ENCODE results near the gene BBX.

The BBX gene

GRCh38 chr3:107739227-107739626 lies 216.5 kb downstream of the BBX start:
- FAIRE-seq (no peak), DNase-seq (ENCODE audit: low spot score) (no peak)

DNA sequence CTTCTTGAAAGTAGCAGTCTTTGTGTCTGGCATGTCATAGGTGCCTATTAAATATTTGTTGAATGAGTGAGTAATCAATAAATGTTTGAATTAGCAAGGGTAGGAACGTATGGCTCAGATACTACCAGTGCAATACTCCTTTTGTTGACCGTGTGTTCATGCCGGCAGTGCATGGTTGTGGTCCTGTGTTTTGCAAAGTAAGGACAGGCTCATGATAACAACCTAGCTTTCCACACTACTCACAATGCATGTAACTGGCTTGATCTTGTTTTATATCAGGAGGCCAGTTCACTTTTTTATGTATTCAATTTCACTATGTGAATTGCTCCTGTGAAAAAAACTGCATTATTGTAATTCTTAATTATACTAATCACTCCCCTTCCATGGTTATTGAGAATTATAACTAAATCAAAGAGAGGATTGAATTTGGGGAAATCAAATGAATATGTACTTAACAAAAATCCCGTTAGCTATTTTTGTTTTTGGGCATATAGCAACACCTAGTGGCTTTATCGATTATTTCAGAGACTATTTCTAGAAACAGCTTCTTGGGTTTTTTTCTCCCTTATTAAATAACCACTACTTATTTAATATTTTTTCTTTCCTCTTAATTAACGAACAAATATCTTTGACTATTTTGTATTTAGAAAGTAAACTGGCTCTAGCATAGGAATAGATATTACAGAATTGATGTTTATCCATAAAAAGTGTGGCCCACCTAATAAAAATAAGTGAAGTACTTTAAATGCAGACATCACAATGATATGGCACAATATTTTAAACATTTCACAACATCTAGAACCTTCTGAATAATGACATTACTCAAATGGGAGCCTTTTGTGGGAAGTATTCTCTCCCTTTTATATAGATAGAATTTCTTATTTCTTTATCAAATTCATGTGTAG lies 218.5 kb downstream of the BBX start:
- peak; percentile 77 for FAIRE-seq
- peak; percentile 9 for DNase-seq (ENCODE audit: low spot score)

GRCh38 chr3:107745354-107745753 lies 222.6 kb downstream of the BBX start:
- DNase-seq (ENCODE audit: low spot score) (no peak), FAIRE-seq (no peak)

- no peak for DNase-seq (ENCODE audit: low spot score)
- FAIRE-seq: no peak
Measured at GRCh38 chr3:107752202-107752990, 229.6 kb downstream of the BBX start.

- FAIRE-seq (no peak), DNase-seq (ENCODE audit: low spot score) (peak; percentile 52)
Measured at GRCh38 chr3:107753494-107753893, 230.7 kb downstream of the BBX start.

- FAIRE-seq: no peak
- DNase-seq (ENCODE audit: low spot score): no peak
Measured at GRCh38 chr3:107753976-107754375, 231.2 kb downstream of the BBX start.

GRCh38 chr3:107756649-107757048 lies 233.9 kb downstream of the BBX start:
- no peak for DNase-seq (ENCODE audit: low spot score)
- FAIRE-seq: no peak

GRCh38 chr3:107757140-107757539 lies 234.4 kb downstream of the BBX start:
- FAIRE-seq (no peak), DNase-seq (ENCODE audit: low spot score) (no peak)

- DNase-seq (ENCODE audit: low spot score): no peak
- FAIRE-seq: no peak
Measured at GRCh38 chr3:107760144-107760543, 237.4 kb downstream of the BBX start.

DNA sequence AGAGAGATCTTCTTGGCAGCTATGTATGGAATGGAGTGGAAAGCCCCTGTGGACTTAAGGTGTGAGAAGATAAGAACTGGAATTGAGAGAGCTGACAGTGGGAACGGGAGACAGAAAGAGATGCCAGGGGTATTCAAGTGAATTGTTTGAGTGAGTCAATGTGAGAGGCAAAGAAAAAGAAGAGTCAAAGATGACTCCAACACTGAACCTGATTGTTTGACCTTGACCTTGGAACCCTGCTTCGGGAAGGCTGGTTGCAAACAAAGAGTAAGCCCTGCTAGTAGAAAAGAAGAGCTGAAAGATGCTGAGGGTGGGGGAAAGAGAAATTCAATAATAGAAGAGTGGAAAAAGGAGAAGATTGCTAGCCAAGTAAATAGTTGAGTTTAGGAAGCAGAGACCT lies 238.6 kb downstream of the BBX start:
- FAIRE-seq (no peak), DNase-seq (ENCODE audit: low spot score) (no peak)

DNA sequence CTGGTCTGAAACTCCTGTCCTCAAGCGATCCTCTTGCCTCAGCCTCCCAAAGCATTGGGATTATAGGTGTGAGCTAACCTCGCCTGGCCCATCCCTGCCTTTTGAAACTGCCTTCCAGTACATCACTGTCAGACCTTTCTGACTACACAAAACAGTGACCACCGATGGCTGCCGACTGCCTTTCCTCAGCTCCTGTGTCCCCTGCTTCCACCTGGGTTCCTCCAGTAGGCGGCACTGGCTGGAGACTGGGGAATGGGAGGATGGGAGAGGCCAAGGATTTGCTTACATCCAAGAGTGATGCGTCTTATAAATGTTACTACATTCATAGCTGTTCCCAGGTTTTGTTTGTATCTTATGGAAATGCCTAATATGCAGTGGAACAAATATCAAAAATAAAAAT lies 242.8 kb downstream of the BBX start:
- DNase-seq (ENCODE audit: low spot score) (no peak), FAIRE-seq (no peak)

GRCh38 chr3:107767897-107768605 lies 245.3 kb downstream of the BBX start:
- DNase-seq (ENCODE audit: low spot score) (no peak), FAIRE-seq (no peak)

GRCh38 chr3:107769882-107770281 lies 247.1 kb downstream of the BBX start:
- DNase-seq (ENCODE audit: low spot score): no peak
- no peak for FAIRE-seq

DNA sequence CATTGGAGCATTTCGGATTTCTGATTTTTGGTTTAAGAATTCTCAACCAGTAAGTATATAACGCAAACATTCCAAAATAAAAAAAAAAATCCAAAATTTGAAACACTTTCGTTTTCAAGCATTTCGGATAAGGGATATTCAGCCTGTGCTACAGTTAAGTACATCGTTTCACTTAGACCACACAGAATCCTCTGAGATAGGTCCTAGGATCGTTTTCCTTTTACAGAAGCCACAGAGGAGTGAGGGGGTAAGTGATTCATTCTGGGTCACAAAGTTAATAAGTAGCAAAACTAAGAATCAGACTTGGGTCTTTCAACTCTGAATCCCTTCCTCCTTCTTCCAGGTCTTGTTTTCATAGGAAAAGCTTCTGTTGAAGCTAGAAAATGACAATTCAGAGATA lies 249.3 kb downstream of the BBX start:
- FAIRE-seq: peak; percentile 99
- peak; percentile 91 for DNase-seq (ENCODE audit: low spot score)

DNA sequence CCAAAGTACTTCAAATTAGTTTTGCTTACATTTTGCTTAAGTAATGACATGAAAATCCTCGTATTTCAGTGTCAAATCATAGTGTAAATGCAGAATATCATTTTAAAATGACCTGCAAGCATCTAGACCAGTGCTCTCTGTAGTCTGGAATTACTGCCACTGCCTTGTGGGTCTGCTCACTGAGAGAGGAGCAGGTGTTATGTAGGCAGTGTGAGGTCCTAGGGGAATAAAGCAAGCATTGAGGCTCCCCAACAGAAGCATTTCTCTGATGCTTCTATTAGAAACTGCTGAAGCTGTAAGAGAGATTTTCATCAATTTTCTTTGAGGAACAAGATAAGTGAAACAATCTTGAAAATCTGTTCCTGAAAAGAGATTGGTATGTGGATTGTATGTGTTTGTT lies 253.2 kb downstream of the BBX start:
- FAIRE-seq (no peak), DNase-seq (ENCODE audit: low spot score) (no peak)

DNA sequence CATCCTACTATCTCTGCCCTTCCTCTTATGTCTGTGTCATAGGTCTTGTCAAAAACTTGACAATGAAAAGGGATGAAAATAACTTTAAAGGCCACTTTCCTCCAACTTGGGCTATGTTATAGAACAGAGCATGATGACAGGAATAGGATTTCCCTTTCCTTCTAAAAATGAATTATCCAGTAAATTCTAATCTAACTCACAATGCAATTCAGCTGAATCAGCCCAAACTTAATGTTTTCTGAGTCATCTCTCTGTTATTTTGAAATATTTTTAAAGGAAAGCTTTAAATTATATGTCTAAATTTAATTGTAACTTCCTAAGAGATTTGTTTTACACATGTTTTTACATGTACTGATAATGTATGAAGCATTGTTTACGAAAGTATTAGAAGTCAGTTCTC lies 258.5 kb downstream of the BBX start:
- DNase-seq (ENCODE audit: low spot score) (no peak), FAIRE-seq (no peak)

- no peak for DNase-seq (ENCODE audit: low spot score)
- FAIRE-seq: no peak
Measured at GRCh38 chr3:107782054-107782453, 259.3 kb downstream of the BBX start.

DNA sequence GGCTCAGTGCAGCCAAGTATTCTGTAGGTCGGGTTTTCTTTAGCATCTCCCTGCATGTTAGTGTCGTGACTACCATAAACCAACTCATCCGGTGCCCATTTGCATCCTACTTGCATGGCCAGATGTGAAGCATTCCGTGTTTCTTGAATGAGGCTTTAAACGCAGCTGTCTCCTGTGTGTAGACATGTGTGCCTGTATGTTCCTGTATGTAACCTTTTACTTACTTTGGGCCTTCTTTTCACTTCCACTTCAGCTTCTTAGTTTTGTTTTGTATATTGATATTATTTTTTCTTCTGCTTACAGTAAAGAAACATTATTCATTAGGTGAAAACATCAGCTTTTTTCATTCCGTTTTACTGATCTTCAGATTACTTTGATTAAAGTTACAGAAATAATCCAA lies 267.9 kb downstream of the BBX start:
- DNase-seq (ENCODE audit: low spot score): no peak
- FAIRE-seq: no peak

DNA sequence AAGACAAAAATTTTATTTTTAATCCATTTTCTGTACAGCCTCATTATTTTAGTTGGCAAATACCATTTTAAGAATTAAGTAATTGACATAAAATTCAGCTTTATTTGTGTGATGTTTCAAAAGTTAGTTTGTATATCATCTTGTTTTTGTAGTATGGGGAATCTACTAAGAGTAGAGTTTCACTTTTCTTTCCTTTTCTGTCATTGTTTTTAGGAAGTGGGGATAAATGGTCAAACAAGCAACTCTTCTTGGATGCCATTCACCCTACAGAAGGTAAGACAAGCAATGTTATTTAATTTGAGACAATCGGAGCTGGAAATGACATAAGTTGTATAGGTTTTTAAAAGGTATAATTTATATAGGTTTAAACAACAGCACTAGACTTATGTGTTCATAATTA lies 268.3 kb downstream of the BBX start:
- no peak for FAIRE-seq
- DNase-seq (ENCODE audit: low spot score): no peak

DNA sequence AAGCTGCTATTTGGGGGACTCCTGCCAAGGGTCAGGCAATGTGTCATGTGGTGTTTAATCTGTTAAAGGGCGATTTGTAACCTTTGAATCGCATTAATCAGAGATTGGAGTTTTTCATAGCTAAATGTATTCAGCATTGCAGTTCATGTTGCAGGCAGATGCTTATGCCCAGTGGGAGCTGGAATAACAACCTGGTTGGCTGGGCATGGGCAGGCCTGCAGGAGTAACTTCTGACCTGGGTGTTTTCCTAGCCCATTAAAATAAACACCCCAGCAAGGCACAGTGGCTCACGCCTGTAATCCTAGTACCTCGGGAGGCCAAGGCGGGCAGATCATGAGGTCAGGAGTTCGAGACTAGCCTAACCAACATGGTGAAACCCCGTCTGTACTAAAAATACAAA lies 268.7 kb downstream of the BBX start:
- FAIRE-seq: no peak
- no peak for DNase-seq (ENCODE audit: low spot score)

DNA sequence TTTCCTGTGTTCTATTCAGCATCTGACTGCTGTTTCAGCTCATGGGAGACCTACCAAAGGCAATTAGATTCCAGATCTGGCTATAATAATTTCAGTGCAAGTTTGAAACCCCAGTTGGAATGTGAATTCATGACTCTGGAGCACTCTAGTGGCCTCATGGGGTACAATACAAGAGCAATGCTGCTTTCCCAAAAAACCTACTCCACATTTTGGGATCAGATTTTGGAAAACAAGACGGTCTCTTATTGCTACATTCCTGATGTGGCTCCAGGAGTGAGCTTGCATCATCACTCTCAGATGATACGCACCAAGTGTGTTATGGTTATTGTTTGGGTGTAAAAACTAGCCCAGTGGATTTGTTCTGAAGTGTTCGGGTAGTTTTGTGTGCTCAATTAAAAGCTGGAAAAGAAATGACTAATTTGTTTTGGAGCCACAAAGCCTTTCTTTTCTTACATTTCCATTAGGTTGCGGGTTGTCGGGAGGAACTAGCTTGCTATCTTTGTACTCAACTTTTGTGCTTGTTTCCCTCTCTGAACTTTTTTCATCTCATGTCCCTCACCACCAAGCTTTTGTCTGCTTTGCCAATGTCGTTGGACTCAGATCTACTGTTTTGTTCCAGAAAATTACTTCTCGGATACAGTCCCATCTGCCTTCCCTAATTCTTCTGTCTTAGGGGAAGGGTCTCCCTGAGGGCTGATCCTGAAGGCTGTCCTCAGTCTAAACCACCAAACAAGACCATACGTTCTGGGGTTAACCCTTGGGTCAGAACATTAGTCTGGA lies 272.1 kb downstream of the BBX start:
- DNase-seq (ENCODE audit: low spot score): no peak

More for the DNA sequence above, 272.1 kb downstream of the BBX start:
- no peak for FAIRE-seq

Data from RCC 7860 (cell line).